Naive thymus-derived CD4-positive, alpha-beta T cell (primary cell): ENCODE results near the gene XIST. TPM values are rescaled to one million over a fixed set of nuclear protein-coding genes. Genes with fewer than 3 reads are reported as not detected.
A peak's percentile ranks its signal among the peaks of the same experiment; 100 is the strongest.

Experiments used
- ATAC-seq: fragments of 150-1000 bp; cut with Tn5 transposase; 2 replicates; pipeline ENCODE4 v1.10.0; 2021; ENCODE audit warnings: mild to moderate bottlenecking, moderate library complexity
- CTCF ChIA-PET: fragments of 350-600 bp; sonication (Branson Sonifier 250); formaldehyde crosslinking; loops from one replicate; lab custom pipeline; 2021; ENCODE audit warnings: antibody characterized with exemption; lab: Charles Lee
- POLR2A ChIA-PET: fragments of 350-600 bp; sonication (Branson Sonifier 250); formaldehyde crosslinking; loops from one replicate; lab custom pipeline; 2021; ENCODE audit warnings: antibody characterized with exemption, inconsistent platforms; lab: Charles Lee
- DNase-seq, 9 donors: peaks; one replicate each; pipeline versions ENCODE4 v3.0.0 to v3.0.0-alpha.2; 2020 to 2022; ENCODE audit warnings: mixed read lengths in 1 of 9
- H3K27ac ChIP-seq: one replicate; pipeline ENCODE4 v1.7.0; 2013; ENCODE audit warnings: mild to moderate bottlenecking, low read depth, low read length, moderate library complexity
- H3K27me3 ChIP-seq, 2 donors: one replicate each; pipeline ENCODE4 v1.7.0; 2013; ENCODE audit warnings: low read length in 2 of 2, mild to moderate bottlenecking in 2 of 2, moderate library complexity in 2 of 2; ENCODE audit not compliant: control insufficient read depth in 2 of 2, insufficient read depth in 2 of 2
- H3K36me3 ChIP-seq, 3 experiments: 1 replicate in 2 of 3; 2 replicates in 1 of 3; pipeline ENCODE4 v1.7.0; 2013; ENCODE audit warnings: low read length in 3 of 3, mild to moderate bottlenecking in 3 of 3, moderate library complexity in 1 of 3; ENCODE audit not compliant: insufficient read depth in 3 of 3, control insufficient read depth in 2 of 3
- H3K4me1 ChIP-seq, 2 donors: one replicate each; pipeline ENCODE4 v1.7.0; 2013; ENCODE audit warnings: low read length in 2 of 2, mild to moderate bottlenecking in 2 of 2, moderate library complexity in 1 of 2; ENCODE audit not compliant: control insufficient read depth in 2 of 2, insufficient read depth in 2 of 2
- H3K4me3 ChIP-seq: 2 replicates; pipeline ENCODE4 v1.7.0; 2013; ENCODE audit warnings: mild to moderate bottlenecking, low read length
- H3K9me3 ChIP-seq, 3 experiments: 1 replicate in 2 of 3; 2 replicates in 1 of 3; pipeline ENCODE4 v1.7.0; 2013; ENCODE audit warnings: low read length in 3 of 3; ENCODE audit not compliant: control insufficient read depth in 2 of 3
- H3K27ac Mint-ChIP-seq, 9 donors: one replicate each; pipeline ENCODE4 v1.8.0; 2020 to 2022; ENCODE audit warnings: mixed read lengths in 9 of 9, mild to moderate bottlenecking in 8 of 9, moderate library complexity in 5 of 9, inconsistent platforms in 2 of 9
- H3K27me3 Mint-ChIP-seq, 5 donors: one replicate each; pipeline ENCODE4 v1.8.0; 2021 to 2022; ENCODE audit warnings: mixed read lengths in 5 of 5, mild to moderate bottlenecking in 1 of 5
- H3K36me3 Mint-ChIP-seq, 5 donors: one replicate each; pipeline ENCODE4 v1.8.0; 2020 to 2022; ENCODE audit warnings: mixed read lengths in 5 of 5, mild to moderate bottlenecking in 3 of 5, inconsistent platforms in 1 of 5
- H3K4me1 Mint-ChIP-seq, 7 donors: one replicate each; pipeline ENCODE4 v1.8.0; 2020 to 2022; ENCODE audit warnings: mixed read lengths in 7 of 7, mild to moderate bottlenecking in 3 of 7, inconsistent platforms in 1 of 7
- H3K4me3 Mint-ChIP-seq, 10 donors: one replicate each; pipeline ENCODE4 v1.8.0; 2020 to 2022; ENCODE audit warnings: mild to moderate bottlenecking in 10 of 10, mixed read lengths in 10 of 10, moderate library complexity in 6 of 10, inconsistent platforms in 2 of 10
- H3K9me3 Mint-ChIP-seq, 11 donors: one replicate each; pipeline ENCODE4 v1.8.0; 2020 to 2022; ENCODE audit warnings: mixed read lengths in 11 of 11, mild to moderate bottlenecking in 4 of 11, inconsistent platforms in 1 of 11, moderate library complexity in 1 of 11
- intact Hi-C, 2 donors: fragments of 100-400 bp; cut with micrococcal nuclease; formaldehyde crosslinking; loops; one replicate each; pipeline ENCODE4 v1.15.1; 2023
- polyA plus RNA-seq, 2 donors: library from polyadenylated mRNA; unstranded; fragments of 300-500 nt; fragmentation: Illumina TruSeq; gene quantifications; one replicate each; pipeline ENCODE4 v1.2.3, GENCODE V29; 2021
- total RNA-seq, 6 experiments: library from RNA in 5 of 6; stranded (reverse) in 5 of 6; gene quantifications; 1 replicate in 5 of 6; 2 replicates in 1 of 6; pipeline ENCODE4 v1.2.3 and lab custom pipeline; 2021 to 2026

The XIST gene
- total and polyA plus RNA-seq, 7 experiments from 2014 or later: 0.03 to 12.3 (median 9.0) TPM; not detected in 4

DNA sequence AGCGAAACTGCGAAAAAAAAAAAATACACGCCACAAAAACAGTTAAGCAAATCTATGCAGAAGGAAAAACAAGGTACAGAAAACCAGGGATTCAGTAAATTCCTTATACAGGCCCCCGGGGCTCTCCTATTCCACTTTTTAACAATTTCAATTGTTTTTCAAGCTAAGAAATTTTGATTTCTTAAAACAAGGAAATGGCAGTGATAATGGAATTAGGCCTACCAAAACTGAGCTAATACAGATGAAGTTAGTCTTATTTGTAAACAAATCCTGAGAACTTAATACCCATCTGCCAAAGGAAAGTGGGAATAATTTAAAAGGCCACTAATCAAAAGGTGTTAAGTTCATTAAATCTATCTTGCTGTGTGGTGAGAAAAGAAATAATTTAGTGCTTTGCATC, 20.2 kb downstream of the XIST start:
- no peak overlapping the region for H3K4me3 ChIP-seq
- ATAC-seq (no peak), DNase-seq (no peak)
- H3K36me3 Mint-ChIP-seq: peaks cover 0 to 20% (median 0%) of the 10 kb centered on the region in 5 donors
- peaks cover 0 to 5% (median 0%) of the 10 kb centered on the region in 5 donors for H3K27me3 Mint-ChIP-seq
- no peaks in the 10 kb centered on the region for H3K27me3 ChIP-seq
- ChIA-PET POLR2A (no interaction called here), CTCF (no interaction called here)
- H3K9me3 Mint-ChIP-seq: peaks cover 0 to 1% (median 0%) of the 10 kb centered on the region in 11 donors
- peaks cover 0 to 56% (median 0%) of the 10 kb centered on the region in 7 donors for H3K4me1 Mint-ChIP-seq
- H3K9me3 ChIP-seq: no peaks in the 10 kb centered on the region
- no peak overlapping the region for H3K27ac Mint-ChIP-seq
- intact Hi-C loops: no loop called here
- H3K4me1 ChIP-seq: no peaks in the 10 kb centered on the region
- no peak overlapping the region for H3K4me3 Mint-ChIP-seq
- no peaks in the 10 kb centered on the region for H3K36me3 ChIP-seq
- H3K27ac ChIP-seq: no peak overlapping the region

DNA sequence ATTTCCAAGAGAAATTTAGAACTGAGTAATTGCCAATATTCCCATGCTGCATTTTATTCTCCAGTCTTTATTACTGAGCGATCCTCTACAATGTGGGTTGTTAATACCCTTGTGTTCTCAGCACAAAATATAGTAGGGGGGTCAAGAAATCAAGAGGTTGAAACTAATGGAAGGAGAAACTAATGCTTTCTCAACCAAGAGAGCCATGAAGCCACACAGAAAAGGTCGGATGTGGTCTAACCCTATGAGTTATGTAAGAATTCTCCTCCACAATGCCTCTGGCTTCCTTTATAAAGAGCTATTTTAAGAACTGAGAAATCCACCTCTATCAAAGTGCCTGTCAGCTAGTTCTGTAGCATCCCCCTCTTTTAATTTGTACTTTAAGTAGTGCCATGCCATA, 21.0 kb downstream of the XIST start:
- ATAC-seq (no peak), DNase-seq (no peak)
- Histone ChIP-seq H3K27me3 (no peaks in the 10 kb centered on the region), H3K4me1 (no peaks in the 10 kb centered on the region), H3K36me3 (no peaks in the 10 kb centered on the region), H3K9me3 (no peaks in the 10 kb centered on the region), H3K27ac (no peak overlapping the region), H3K4me3 (no peak overlapping the region)
- H3K4me1 Mint-ChIP-seq: peaks cover 0 to 53% (median 0%) of the 10 kb centered on the region in 7 donors
- no peak overlapping the region for H3K27ac Mint-ChIP-seq
- H3K4me3 Mint-ChIP-seq: no peak overlapping the region
- ChIA-PET CTCF (no interaction called here), POLR2A (no interaction called here)
- peaks cover 0 to 28% (median 0%) of the 10 kb centered on the region in 5 donors for H3K36me3 Mint-ChIP-seq
- peaks cover 0 to 5% (median 0%) of the 10 kb centered on the region in 5 donors for H3K27me3 Mint-ChIP-seq
- intact Hi-C loops: no loop called here
- peaks cover 0 to 1% (median 0%) of the 10 kb centered on the region in 11 donors for H3K9me3 Mint-ChIP-seq

DNA sequence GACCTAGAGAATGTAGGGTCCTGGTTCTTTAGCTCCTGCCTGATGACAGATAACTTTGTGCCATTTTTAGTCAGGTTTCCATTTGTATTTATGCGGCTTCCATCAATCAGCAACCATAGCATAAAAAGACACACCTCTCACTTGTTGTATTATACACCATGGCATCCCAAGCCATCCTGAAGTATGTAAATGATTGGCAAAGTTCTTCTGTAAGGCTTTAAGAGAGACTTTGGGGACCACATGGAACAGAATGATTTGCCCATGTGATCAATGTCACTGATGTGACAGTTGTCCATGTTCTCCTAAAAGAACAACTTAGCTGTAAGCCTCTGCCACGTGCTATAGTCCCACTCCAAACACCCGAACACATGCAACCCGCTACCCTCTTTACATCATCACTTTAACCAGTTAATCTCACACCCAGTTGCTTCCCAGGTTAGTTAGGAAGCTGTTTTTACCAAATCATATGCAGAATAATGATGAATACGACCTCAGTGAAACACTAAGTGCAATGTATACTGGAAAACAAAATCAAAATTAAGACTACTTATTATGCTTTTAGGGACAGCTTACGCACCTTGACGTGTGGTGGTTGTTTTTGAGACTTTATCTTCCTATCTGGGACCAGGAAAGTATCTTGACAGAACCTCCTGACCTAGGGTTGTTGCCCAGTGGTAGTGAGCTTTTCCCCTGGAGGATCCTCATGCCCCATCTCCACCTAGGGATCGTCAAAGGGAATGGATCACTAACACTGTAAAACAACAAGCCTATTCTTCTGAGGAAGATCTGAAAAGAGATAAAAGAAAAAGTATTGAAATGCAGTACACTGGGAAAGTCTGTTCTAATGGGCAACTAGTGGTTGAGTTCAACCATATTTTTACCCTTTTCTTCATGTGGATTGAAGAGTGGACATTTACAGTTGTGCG, 21.8 kb downstream of the XIST start:
- no peak overlapping the region for H3K27ac ChIP-seq
- POLR2A ChIA-PET: no interaction called here

DNA sequence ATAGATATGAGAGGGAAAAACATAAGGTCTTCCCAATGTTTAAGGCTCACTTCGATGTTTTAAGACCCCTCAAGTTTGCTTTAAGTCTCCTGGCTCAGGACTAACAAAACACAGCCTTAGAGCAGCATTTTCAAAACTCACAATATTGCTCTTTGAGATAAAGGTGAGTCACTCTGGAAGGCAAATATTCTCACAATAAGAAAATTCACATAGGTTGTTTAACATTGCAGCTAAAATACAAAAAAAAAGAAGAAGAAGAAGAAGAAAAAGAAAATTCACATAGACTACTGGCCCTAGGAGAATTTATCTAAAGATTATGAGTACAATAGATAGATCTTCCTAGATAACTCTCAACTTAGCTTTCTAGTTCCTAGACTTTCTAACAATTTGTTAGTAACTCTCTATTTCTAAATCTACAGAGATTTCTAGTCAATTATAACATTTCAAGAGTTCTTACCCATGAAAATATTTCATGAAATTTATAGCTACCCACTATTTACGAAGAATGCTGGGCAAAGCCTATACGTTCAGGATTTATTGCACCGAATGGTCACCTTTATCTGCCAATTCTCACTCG, 22.5 kb downstream of the XIST start:
- peaks cover 0 to 34% (median 0%) of the 10 kb centered on the region in 5 donors for H3K36me3 Mint-ChIP-seq
- DNase-seq: no peak
- intact Hi-C loops: no loop called here
- peaks cover 0 to 5% (median 0%) of the 10 kb centered on the region in 3 experiments for H3K36me3 ChIP-seq
- ATAC-seq: no peak
- no peaks in the 10 kb centered on the region for H3K4me1 ChIP-seq
- H3K27me3 Mint-ChIP-seq: peaks cover 0 to 5% (median 0%) of the 10 kb centered on the region in 5 donors
- H3K27ac ChIP-seq: no peak overlapping the region
- no peak overlapping the region for H3K4me3 Mint-ChIP-seq
- H3K27me3 ChIP-seq: no peaks in the 10 kb centered on the region
- no peaks in the 10 kb centered on the region for H3K9me3 ChIP-seq
- no peak overlapping the region for H3K4me3 ChIP-seq
- peaks cover 0 to 45% (median 0%) of the 10 kb centered on the region in 7 donors for H3K4me1 Mint-ChIP-seq
- ChIA-PET POLR2A (no interaction called here), CTCF (interaction anchor here (0.7 kb wide), 1 partner anchor 552 kb away, joined by 3 read pairs; no protein-coding TSS in a partner anchor)
- H3K9me3 Mint-ChIP-seq: peaks cover 0 to 1% (median 0%) of the 10 kb centered on the region in 11 donors
- no peak overlapping the region for H3K27ac Mint-ChIP-seq

More for the DNA sequence above, 21.8 kb downstream of the XIST start:
- H3K4me3 ChIP-seq: no peak overlapping the region
- ATAC-seq: no peak
- H3K36me3 Mint-ChIP-seq: peaks cover 0 to 33% (median 0%) of the 10 kb centered on the region in 5 donors
- CTCF ChIA-PET: interaction anchor here (0.7 kb wide), 1 partner anchor 552 kb away, joined by 3 read pairs; no protein-coding TSS in a partner anchor
- H3K36me3 ChIP-seq: peaks cover 0 to 3% (median 0%) of the 10 kb centered on the region in 3 experiments
- DNase-seq: no peak
- peaks cover 0 to 1% (median 0%) of the 10 kb centered on the region in 11 donors for H3K9me3 Mint-ChIP-seq
- no peak overlapping the region for H3K27ac Mint-ChIP-seq
- peaks cover 0 to 48% (median 0%) of the 10 kb centered on the region in 7 donors for H3K4me1 Mint-ChIP-seq
- no peaks in the 10 kb centered on the region for H3K27me3 ChIP-seq
- no peaks in the 10 kb centered on the region for H3K9me3 ChIP-seq
- no peak overlapping the region for H3K4me3 Mint-ChIP-seq
- peaks cover 0 to 5% (median 0%) of the 10 kb centered on the region in 5 donors for H3K27me3 Mint-ChIP-seq
- H3K4me1 ChIP-seq: no peaks in the 10 kb centered on the region
- intact Hi-C loops: no loop called here

DNA sequence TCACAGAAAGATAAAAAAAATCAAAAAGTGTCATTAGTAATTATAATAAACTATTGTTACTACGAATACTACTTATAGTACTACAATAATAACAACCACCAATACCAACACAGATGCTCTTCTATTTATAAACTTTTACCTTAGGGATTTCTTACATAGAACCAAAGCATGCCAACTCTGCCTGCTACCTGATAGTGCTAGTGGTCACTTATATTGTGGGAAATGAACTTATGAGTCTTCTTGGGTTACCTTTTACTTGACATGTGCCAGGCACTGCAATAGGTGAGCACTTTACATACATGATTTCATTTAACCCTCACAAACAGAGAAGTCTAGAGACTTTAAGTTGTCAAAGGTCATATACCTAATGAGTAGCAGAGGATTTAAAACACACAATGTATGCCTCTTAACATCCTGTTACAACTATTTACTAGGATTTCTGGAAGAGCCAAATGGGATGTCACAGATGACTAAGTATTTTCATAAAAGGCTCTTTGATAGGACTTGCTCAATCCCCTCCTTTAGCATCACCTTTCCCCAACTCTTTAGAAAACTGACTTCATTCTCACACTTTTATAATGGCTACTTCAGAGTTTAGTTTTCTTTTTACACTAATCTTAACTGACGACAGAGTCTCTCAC, 24.3 kb downstream of the XIST start:
- Histone ChIP-seq H3K4me1 (no peaks in the 10 kb centered on the region), H3K9me3 (no peaks in the 10 kb centered on the region), H3K27me3 (peaks cover 0 to 2% of the 10 kb centered on the region in 2 donors), H3K4me3 (no peak overlapping the region), H3K27ac (no peak overlapping the region), H3K36me3 (peaks cover 0 to 5% (median 0%) of the 10 kb centered on the region in 3 experiments)
- peaks cover 0 to 5% (median 0%) of the 10 kb centered on the region in 5 donors for H3K27me3 Mint-ChIP-seq
- DNase-seq (no peak), ATAC-seq (no peak)
- intact Hi-C loops: no loop called here
- no peak overlapping the region for H3K4me3 Mint-ChIP-seq
- H3K27ac Mint-ChIP-seq: no peak overlapping the region
- peaks cover 0 to 36% (median 0%) of the 10 kb centered on the region in 7 donors for H3K4me1 Mint-ChIP-seq
- peaks cover 0 to 1% (median 0%) of the 10 kb centered on the region in 11 donors for H3K9me3 Mint-ChIP-seq
- peaks cover 0 to 44% (median 0%) of the 10 kb centered on the region in 5 donors for H3K36me3 Mint-ChIP-seq
- ChIA-PET POLR2A (no interaction called here), CTCF (no interaction called here)

DNA sequence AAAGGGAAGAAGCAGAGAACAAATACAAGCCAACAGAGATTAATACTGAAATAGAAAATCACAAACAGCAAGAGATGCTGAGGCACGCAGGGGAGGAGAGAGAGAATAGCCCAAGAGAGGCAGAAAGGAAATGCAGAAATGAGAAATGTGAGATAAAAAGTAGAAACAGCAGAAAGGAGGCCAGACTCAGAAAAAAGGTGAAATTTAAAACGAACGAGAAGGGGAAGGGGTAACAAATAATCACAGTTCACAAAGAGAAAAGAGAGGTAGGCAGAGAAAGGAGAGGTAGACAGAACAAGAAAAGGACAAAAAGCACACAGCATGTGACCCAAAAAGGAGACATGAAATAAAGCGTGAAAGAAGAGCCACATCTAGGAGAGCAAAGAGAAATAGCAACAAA, 25.1 kb downstream of the XIST start:
- Mint-ChIP-seq H3K4me3 (no peak overlapping the region), H3K27ac (peak overlapping the region in 1 of 9 donors; percentile 46), H3K27me3 (peaks cover 0 to 5% (median 0%) of the 10 kb centered on the region in 5 donors), H3K36me3 (peaks cover 0 to 45% (median 0%) of the 10 kb centered on the region in 5 donors), H3K9me3 (peaks cover 0 to 1% (median 0%) of the 10 kb centered on the region in 11 donors), H3K4me1 (peaks cover 0 to 29% (median 0%) of the 10 kb centered on the region in 7 donors)
- DNase-seq (no peak), ATAC-seq (no peak)
- Histone ChIP-seq H3K9me3 (no peaks in the 10 kb centered on the region), H3K27ac (no peak overlapping the region), H3K36me3 (peaks cover 0 to 5% (median 0%) of the 10 kb centered on the region in 3 experiments), H3K4me1 (no peaks in the 10 kb centered on the region), H3K27me3 (peaks cover 0 to 2% of the 10 kb centered on the region in 2 donors), H3K4me3 (no peak overlapping the region)
- intact Hi-C loops: no loop called here
- POLR2A ChIA-PET: no interaction called here
- CTCF ChIA-PET: no interaction called here
